ENCODE data around the gene ILDR1.

ILDR1 gene

GRCh38 chr3:122021037-122021436 lies 1.0 kb downstream of the ILDR1 start:
- no peak for DNase-seq
- intact Hi-C loops (cut with DNase I): no loop called here

GRCh38 chr3:122019493-122019892 lies 2.6 kb downstream of the ILDR1 start:
- intact Hi-C loops (cut with DNase I): no loop called here
- no peak for DNase-seq

- no peak for DNase-seq
- intact Hi-C loops (cut with DNase I): no loop called here
Observed at GRCh38 chr3:122014741-122015140, 7.3 kb downstream of the ILDR1 start.

GRCh38 chr3:122013448-122013925 lies 8.6 kb downstream of the ILDR1 start:
- intact Hi-C loops (cut with DNase I): no loop called here
- DNase-seq: no peak

GRCh38 chr3:122012821-122013220 lies 9.2 kb downstream of the ILDR1 start:
- intact Hi-C loops (cut with DNase I): no loop called here
- DNase-seq: no peak

- intact Hi-C loops (cut with DNase I): no loop called here
- DNase-seq: no peak
Observed at GRCh38 chr3:122011396-122011795, 10.7 kb downstream of the ILDR1 start.

GRCh38 chr3:122010506-122010905 lies 11.5 kb downstream of the ILDR1 start:
- no peak for DNase-seq

GRCh38 chr3:122008166-122008565 lies 13.9 kb downstream of the ILDR1 start:
- intact Hi-C loops (cut with DNase I): no loop called here
- DNase-seq: no peak

More at GRCh38 chr3:122010506-122010905, 11.5 kb downstream of the ILDR1 start:
- intact Hi-C loops (cut with DNase I): no loop called here

GRCh38 chr3:122006267-122006666 lies 15.8 kb downstream of the ILDR1 start:
- DNase-seq: no peak
- intact Hi-C loops (cut with DNase I): no loop called here

- DNase-seq: no peak
- intact Hi-C loops (cut with DNase I): no loop called here
Observed at GRCh38 chr3:122004991-122005565, 17.0 kb downstream of the ILDR1 start.

- intact Hi-C loops (cut with DNase I): no loop called here
- DNase-seq: no peak
Observed at GRCh38 chr3:122004107-122004506, 17.9 kb downstream of the ILDR1 start.

- intact Hi-C loops (cut with DNase I): no loop called here
- DNase-seq: no peak
Observed at GRCh38 chr3:122003606-122004005, 18.4 kb downstream of the ILDR1 start.

GRCh38 chr3:122003112-122003511 lies 18.9 kb downstream of the ILDR1 start:
- intact Hi-C loops (cut with DNase I): no loop called here
- no peak for DNase-seq

- intact Hi-C loops (cut with DNase I): no loop called here
- no peak for DNase-seq
Observed at GRCh38 chr3:122002611-122003010, 19.4 kb downstream of the ILDR1 start.

- DNase-seq: no peak
- intact Hi-C loops (cut with DNase I): no loop called here
Observed at GRCh38 chr3:122001892-122002291, 20.2 kb downstream of the ILDR1 start.

GRCh38 chr3:122000936-122001605 lies 21.0 kb downstream of the ILDR1 start:
- intact Hi-C loops (cut with DNase I): no loop called here
- DNase-seq: no peak

- intact Hi-C loops (cut with DNase I): no loop called here
- DNase-seq: no peak
Observed at GRCh38 chr3:121999931-122000330, 22.1 kb downstream of the ILDR1 start.

GRCh38 chr3:121998611-121999473 lies 23.2 kb downstream of the ILDR1 start:
- DNase-seq: no peak
- intact Hi-C loops (cut with DNase I): no loop called here

GRCh38 chr3:121998030-121998580 lies 23.9 kb downstream of the ILDR1 start:
- intact Hi-C loops (cut with DNase I): no loop called here
- no peak for DNase-seq

- intact Hi-C loops (cut with DNase I): no loop called here
- no peak for DNase-seq
Observed at GRCh38 chr3:121997372-121997771, 24.7 kb downstream of the ILDR1 start.

- DNase-seq: no peak
- intact Hi-C loops (cut with DNase I): no loop called here
Observed at GRCh38 chr3:121996441-121996840, 25.6 kb downstream of the ILDR1 start.
